HUES6 (cell line): ENCODE results near the gene PHRF1.

Experiments used
- H3K27ac ChIP-seq: 2 replicates; pipeline ENCODE4 v1.7.0; 2013; ENCODE audit warnings: low read depth, mild to moderate bottlenecking, low read length, inconsistent platforms
- H3K27me3 ChIP-seq: 2 replicates; pipeline ENCODE4 v1.6.1; 2013; ENCODE audit warnings: low read length; ENCODE audit not compliant: control insufficient read depth, insufficient read depth
- H3K36me3 ChIP-seq: 2 replicates; pipeline ENCODE4 v1.6.1; 2013; ENCODE audit warnings: low read length; ENCODE audit not compliant: control insufficient read depth, insufficient read depth
- H3K4me1 ChIP-seq: 2 replicates; pipeline ENCODE4 v1.6.1; 2013; ENCODE audit warnings: low read length; ENCODE audit not compliant: control insufficient read depth, insufficient read depth
- H3K4me3 ChIP-seq: 2 replicates; pipeline ENCODE4 v1.5.1; 2013; ENCODE audit warnings: low read depth, low read length
- H3K9ac ChIP-seq: one replicate; pipeline ENCODE4 v1.6.1; 2013; ENCODE audit warnings: mild to moderate bottlenecking, low read length
- H3K9me3 ChIP-seq: 2 replicates; pipeline ENCODE4 v1.6.1; 2013; ENCODE audit warnings: low read depth, low read length; ENCODE audit not compliant: control insufficient read depth, insufficient read depth

The PHRF1 gene

DNA sequence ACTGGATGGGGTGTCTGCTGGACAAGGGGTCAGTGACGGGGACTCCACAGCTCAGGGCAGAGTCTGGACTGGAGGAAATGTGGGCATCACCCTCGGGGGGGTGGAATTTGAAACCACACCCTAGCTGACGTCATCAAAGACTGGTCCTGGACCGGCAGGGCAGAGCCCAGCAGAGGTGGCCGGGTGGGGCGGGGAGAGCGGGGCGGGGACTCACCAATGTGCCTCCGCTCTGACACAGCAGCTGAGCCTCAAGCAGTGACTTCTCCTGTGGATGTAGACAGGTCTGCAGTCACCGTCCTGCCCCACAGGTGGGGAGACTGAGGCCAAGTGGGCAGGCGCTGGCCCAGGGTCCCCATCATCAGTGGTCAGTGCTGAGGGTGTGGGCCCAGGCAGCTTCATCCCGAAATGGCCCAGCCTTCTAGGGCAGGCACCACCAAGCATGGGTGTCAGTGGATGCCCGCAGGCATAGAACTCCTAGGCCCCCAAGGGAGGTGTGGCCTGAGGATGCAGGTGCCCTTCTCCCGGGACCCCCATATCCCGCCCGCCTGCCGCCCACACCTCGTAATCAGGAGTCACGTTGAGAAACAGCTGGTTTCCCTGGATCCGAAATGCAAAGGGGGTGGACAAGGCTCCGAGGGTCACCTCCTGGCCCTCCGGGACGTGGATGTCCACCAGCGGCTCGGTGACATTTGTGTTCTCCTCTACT is 47.9 kb downstream of the PHRF1 start:
- Histone ChIP-seq H3K9ac (no peak overlapping the region), H3K9me3 (no peaks in the 10 kb centered on the region), H3K4me3 (no peak overlapping the region), H3K36me3 (peaks cover 3% of the 10 kb centered on the region; the same call in 1 of the 2 replicates), H3K27ac (no peak overlapping the region), H3K27me3 (peaks cover 5% of the 10 kb centered on the region; the same call in 1 of the 2 replicates), H3K4me1 (0 out of 2 replicates have a peak, but pooled peaks cover 3% of the 10 kb centered on the region)

- Histone ChIP-seq H3K9ac (no peak within 1 kb of the TSS), H3K36me3 (peaks cover 3% of the 10 kb centered on the region; the same call in 1 of the 2 replicates), H3K9me3 (no peaks in the 10 kb centered on the region), H3K27me3 (peaks cover 5% of the 10 kb centered on the region; the same call in 1 of the 2 replicates), H3K27ac (no peak within 1 kb of the TSS), H3K4me1 (0 out of 2 replicates have a peak, but pooled peaks cover 3% of the 10 kb centered on the region), H3K4me3 (no peak within 1 kb of the TSS)
Observed at GRCh38 chr11:624705-625635, 48.7 kb downstream of the PHRF1 start, which contains the start of gene CDHR5. TSS of gene CDHR5 (minus strand) at chr11:624955. CDS start at chr11:624902, 53 bp downstream.

- Histone ChIP-seq H3K4me1 (0 out of 2 replicates have a peak, but pooled peaks cover 3% of the 10 kb centered on the region), H3K27me3 (peaks cover 5% of the 10 kb centered on the region; the same call in 1 of the 2 replicates), H3K36me3 (peaks cover 3% of the 10 kb centered on the region; the same call in 1 of the 2 replicates), H3K9me3 (no peaks in the 10 kb centered on the region), H3K27ac (no peak overlapping the region), H3K4me3 (no peak overlapping the region), H3K9ac (no peak overlapping the region)
Observed at GRCh38 chr11:625636-626268, 49.5 kb downstream of the PHRF1 start.

DNA sequence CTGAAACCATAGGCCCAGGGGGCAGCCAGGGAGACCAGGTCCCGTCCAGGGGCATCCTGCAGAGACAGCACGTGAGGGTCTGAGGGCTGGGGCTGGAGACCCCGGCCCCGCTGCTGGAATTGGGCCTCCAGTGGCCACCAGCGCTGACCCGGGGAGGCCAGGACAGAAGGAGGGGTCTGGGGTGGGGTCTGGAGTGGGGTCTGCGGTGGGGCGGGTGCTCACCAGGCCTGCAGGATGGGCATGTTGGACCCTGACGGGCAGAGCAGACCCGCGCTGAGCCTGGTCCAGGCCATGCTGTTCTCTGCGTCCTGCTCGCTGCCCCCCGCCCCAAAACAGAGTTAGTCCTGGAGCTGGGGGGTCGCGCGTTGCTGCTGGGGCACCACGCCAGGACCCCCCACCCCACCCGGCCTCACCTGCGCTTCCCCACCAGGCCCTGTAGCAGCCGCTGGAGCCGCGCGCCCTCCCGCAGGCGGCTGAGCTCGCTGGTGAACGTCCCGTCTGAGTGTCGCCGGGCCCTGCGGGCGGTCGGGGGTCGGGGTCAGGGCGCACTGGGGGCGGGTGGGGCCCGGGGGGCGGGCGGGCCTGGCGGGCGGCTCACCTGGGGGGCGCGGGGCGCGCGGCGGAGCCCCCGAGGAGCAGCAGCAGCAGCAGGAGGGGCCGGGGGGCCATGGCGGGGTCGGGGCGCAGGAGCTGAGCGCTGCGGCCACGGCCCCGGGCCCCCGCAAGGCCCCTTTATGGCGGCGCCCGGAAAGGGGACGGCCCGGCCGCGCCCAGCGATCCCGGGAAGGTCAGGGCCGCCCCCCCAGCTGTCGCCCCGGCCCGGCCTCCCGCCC is 50.4 kb downstream of the PHRF1 start, which contains the start of gene SCT:
SCT (minus strand) TSS at position 707 of the 833 bp plus-strand sequence; CDS start at position 669, 38 bp downstream.
- Histone ChIP-seq H3K9ac (no peak within 1 kb of the TSS), H3K4me3 (peak within 1 kb of the TSS; percentile 37; the same call in 1 of the 2 replicates), H3K4me1 (0 out of 2 replicates have a peak, but pooled peaks cover 3% of the 10 kb centered on the region)

DNA sequence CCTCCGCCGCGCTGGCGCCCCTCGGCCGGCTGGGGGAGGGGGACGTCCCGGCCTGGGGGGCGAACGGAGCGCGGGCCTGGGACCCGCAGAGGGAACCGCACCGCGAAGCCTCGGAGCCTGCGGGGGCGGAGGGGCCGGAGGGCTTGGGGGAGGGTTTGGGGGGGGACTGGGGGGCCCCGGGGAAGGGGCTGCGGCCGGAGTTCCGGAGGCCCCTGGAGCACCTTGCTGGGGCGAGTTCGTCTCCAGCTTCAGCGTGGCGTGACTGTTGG is 51.0 kb downstream of the PHRF1 start:
- Histone ChIP-seq H3K36me3 (peaks cover 3% of the 10 kb centered on the region; the same call in 1 of the 2 replicates), H3K4me1 (0 out of 2 replicates have a peak, but pooled peaks cover 3% of the 10 kb centered on the region), H3K9me3 (no peaks in the 10 kb centered on the region), H3K9ac (no peak overlapping the region), H3K27ac (no peak overlapping the region), H3K27me3 (peaks cover 5% of the 10 kb centered on the region; the same call in 1 of the 2 replicates), H3K4me3 (no peak overlapping the region; the same call in 1 of the 2 replicates)

More for the DNA sequence above, 50.4 kb downstream of the PHRF1 start, which contains the start of gene SCT:
- Histone ChIP-seq H3K36me3 (peaks cover 3% of the 10 kb centered on the region; the same call in 1 of the 2 replicates), H3K27me3 (peaks cover 5% of the 10 kb centered on the region; the same call in 1 of the 2 replicates), H3K9me3 (no peaks in the 10 kb centered on the region), H3K27ac (no peak within 1 kb of the TSS)

GRCh38 chr11:628056-628455 is 51.8 kb downstream of the PHRF1 start:
- Histone ChIP-seq H3K9ac (no peak overlapping the region), H3K36me3 (peaks cover 3% of the 10 kb centered on the region; the same call in 1 of the 2 replicates), H3K9me3 (no peaks in the 10 kb centered on the region), H3K27ac (no peak overlapping the region), H3K4me1 (0 out of 2 replicates have a peak, but pooled peaks cover 3% of the 10 kb centered on the region), H3K4me3 (no peak overlapping the region), H3K27me3 (peaks cover 5% of the 10 kb centered on the region; the same call in 1 of the 2 replicates)

- Histone ChIP-seq H3K27ac (no peak overlapping the region), H3K36me3 (peaks cover 3% of the 10 kb centered on the region; the same call in 1 of the 2 replicates), H3K9ac (no peak overlapping the region), H3K4me1 (0 out of 2 replicates have a peak, but pooled peaks cover 3% of the 10 kb centered on the region), H3K9me3 (no peaks in the 10 kb centered on the region), H3K27me3 (peaks cover 5% of the 10 kb centered on the region; the same call in 1 of the 2 replicates), H3K4me3 (no peak overlapping the region)
Observed at GRCh38 chr11:629237-629583, 52.9 kb downstream of the PHRF1 start.

DNA sequence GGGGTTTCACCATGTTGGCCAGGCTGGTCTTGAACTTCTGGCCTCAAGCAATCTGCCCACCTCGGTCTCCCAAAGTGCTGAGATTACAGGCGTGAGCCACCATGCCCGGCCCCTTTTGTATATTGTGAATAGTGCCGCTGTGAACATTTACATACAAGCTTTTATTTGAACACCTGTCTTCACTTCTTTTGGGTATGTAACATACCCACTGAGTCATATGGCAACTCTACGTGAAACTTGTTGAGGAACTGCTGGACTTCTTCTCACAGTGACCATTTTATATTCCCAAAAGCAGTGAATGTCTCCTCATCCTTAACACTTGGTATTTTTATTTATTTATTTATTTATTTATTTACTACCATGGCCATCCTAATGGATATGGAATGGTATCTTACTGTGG is 54.6 kb downstream of the PHRF1 start:
- H3K4me1 ChIP-seq, result 0 out of 2 replicates have a peak, but pooled peaks cover 2% of the 10 kb centered on the region

GRCh38 chr11:635945-636510 is 59.8 kb downstream of the PHRF1 start:
- Histone ChIP-seq H3K4me3 (no peak overlapping the region), H3K27ac (no peak overlapping the region), H3K4me1 (peaks cover 18% of the 10 kb centered on the region), H3K9ac (no peak overlapping the region), H3K36me3 (no peaks in the 10 kb centered on the region), H3K9me3 (no peaks in the 10 kb centered on the region), H3K27me3 (peaks cover 48% of the 10 kb centered on the region)

More for the DNA sequence above, 54.6 kb downstream of the PHRF1 start:
- Histone ChIP-seq H3K4me3 (no peak overlapping the region), H3K9me3 (no peaks in the 10 kb centered on the region), H3K36me3 (peaks cover 3% of the 10 kb centered on the region; the same call in 1 of the 2 replicates), H3K9ac (no peak overlapping the region), H3K27ac (no peak overlapping the region), H3K27me3 (peaks cover 17% of the 10 kb centered on the region)
